K562 (cell line): ENCODE measurements around the gene NXF1. TPM values are rescaled to one million over a fixed set of nuclear protein-coding genes. Genes with fewer than 3 reads are reported as not detected.
A peak's percentile ranks its signal among the peaks of the same experiment; 100 is the strongest.

Experiments
- BCOR ChIP-seq: fragments of 450-650 bp; IDR thresholded peaks from 2 replicates; pipeline ENCODE4 v1.6.1; 2016
- HOXB6 ChIP-seq: fragments of 250-450 bp; sonication (Bioruptor Pico); IDR thresholded peaks from 2 replicates; pipeline ENCODE4 v1.5.1; 2022; ENCODE audit warnings: mild to moderate bottlenecking, borderline replicate concordance
- MEF2A ChIP-seq: IDR thresholded peaks from 2 replicates; pipeline ENCODE4 v1.6.1; 2011; ENCODE audit warnings: low read depth, mild to moderate bottlenecking, low read length, moderate library complexity; ENCODE audit not compliant: control insufficient read depth
- MXI1 ChIP-seq: IDR thresholded peaks from 2 replicates; pipeline ENCODE4 v1.6.1; 2011; ENCODE audit warnings: low read depth, mild to moderate bottlenecking, improper control_type of control experiment, low read length
- POLR2A ChIP-seq: fragments of 450-650 bp; conservative IDR thresholded peaks from 2 replicates; pipeline ENCODE4 v1.6.1; 2016
- POU5F1 ChIP-seq: fragments of 150-350 bp; IDR thresholded peaks from 2 replicates; pipeline ENCODE4 v1.6.1; 2014; ENCODE audit warnings: borderline replicate concordance, low read length, low read depth, mild to moderate bottlenecking; ENCODE audit not compliant: partially characterized antibody
- RBFOX2 ChIP-seq: fragments of 200-400 bp; formaldehyde crosslinking; IDR thresholded peaks from 2 replicates; pipeline ENCODE4 v1.6.1; 2017; ENCODE audit warnings: low read depth, mild to moderate bottlenecking, low read length, moderate library complexity
- RFX7 ChIP-seq: fragments of 250-450 bp; sonication (Bioruptor Pico); IDR thresholded peaks from 2 replicates; pipeline ENCODE4 v1.5.1; 2021; ENCODE audit warnings: mild to moderate bottlenecking
- TCFL5 ChIP-seq: fragments of 250-450 bp; sonication (Bioruptor Pico); conservative IDR thresholded peaks from 2 replicates; pipeline ENCODE4 v1.6.1; 2021; ENCODE audit warnings: mild to moderate bottlenecking, moderate library complexity, matching md5 sums
- U2AF1 ChIP-seq: fragments of 200-400 bp; formaldehyde crosslinking; optimal IDR thresholded peaks from 2 replicates; pipeline ENCODE3; 2017; ENCODE audit warnings: mild to moderate bottlenecking, low read depth, low read length, moderate library complexity
- ZBED1 ChIP-seq: IDR thresholded peaks from 2 replicates; pipeline ENCODE4 v1.6.1; 2014
- ZNF232 ChIP-seq: sonication (generic); formaldehyde crosslinking; IDR thresholded peaks from 2 replicates; pipeline ENCODE4 v1.8.0; 2022; ENCODE audit warnings: mild to moderate bottlenecking, missing genetic modification reagents
- ZNF3 ChIP-seq: fragments of 250-450 bp; sonication (Bioruptor Pico); IDR thresholded peaks from 2 replicates; pipeline ENCODE4 v1.5.0; 2021; ENCODE audit warnings: mild to moderate bottlenecking, moderate library complexity
- polyA plus RNA-seq, 8 experiments: library from polyadenylated mRNA; depleted of rRNA in 4 of 8; stranded (reverse) in 5 of 8; unstranded in 3 of 8; fragments of >200 nt; fragmentation: Nextera tagmentation in 2 of 8; fragmentation: Illumina TruSeq in 1 of 8; extraction: Ambion mirVana in 2 of 8; extraction: Trizol in 1 of 8; gene quantifications; 2 replicates each; pipeline versions ENCODE4 v1.2.1 to v1.2.3, GENCODE V29; 2011 to 2014; ENCODE audit warnings: inconsistent platforms in 1 of 8, missing spikeins in 1 of 8
- total RNA-seq, 7 experiments: library from RNA; depleted of rRNA in 6 of 7; stranded (reverse); fragments of >200 nt in 6 of 7; fragmentation: Illumina TruSeq in 2 of 7; extraction: Trizol in 2 of 7; gene quantifications; 2 replicates each; pipeline versions ENCODE4 v1.2.1 to v1.2.3, GENCODE V29; 2011 to 2021; ENCODE audit warnings: low replicate concordance in 1 of 7
- TF ChIP-seq, protein P1 (sequence below): fragments of 200-600 bp; sonication (generic); IDR thresholded peaks from one replicate; pipeline ENCODE4 v1.6.1; 2012; ENCODE audit warnings: mild to moderate bottlenecking, low read depth, low read length, inconsistent platforms
- TF ChIP-seq, protein P2 (sequence below): sonication (generic); formaldehyde crosslinking; IDR thresholded peaks from 2 replicates; pipeline ENCODE4 v1.8.0; 2022; ENCODE audit warnings: missing genetic modification reagents, mild to moderate bottlenecking, borderline replicate concordance

The NXF1 gene
- total and polyA plus RNA-seq, 9 of the 15 experiments (the other 6 are each of a cell fraction or from before 2014, with no cell fraction given) = 18.1 to 98.3 (median 35.8) TPM

DNA sequence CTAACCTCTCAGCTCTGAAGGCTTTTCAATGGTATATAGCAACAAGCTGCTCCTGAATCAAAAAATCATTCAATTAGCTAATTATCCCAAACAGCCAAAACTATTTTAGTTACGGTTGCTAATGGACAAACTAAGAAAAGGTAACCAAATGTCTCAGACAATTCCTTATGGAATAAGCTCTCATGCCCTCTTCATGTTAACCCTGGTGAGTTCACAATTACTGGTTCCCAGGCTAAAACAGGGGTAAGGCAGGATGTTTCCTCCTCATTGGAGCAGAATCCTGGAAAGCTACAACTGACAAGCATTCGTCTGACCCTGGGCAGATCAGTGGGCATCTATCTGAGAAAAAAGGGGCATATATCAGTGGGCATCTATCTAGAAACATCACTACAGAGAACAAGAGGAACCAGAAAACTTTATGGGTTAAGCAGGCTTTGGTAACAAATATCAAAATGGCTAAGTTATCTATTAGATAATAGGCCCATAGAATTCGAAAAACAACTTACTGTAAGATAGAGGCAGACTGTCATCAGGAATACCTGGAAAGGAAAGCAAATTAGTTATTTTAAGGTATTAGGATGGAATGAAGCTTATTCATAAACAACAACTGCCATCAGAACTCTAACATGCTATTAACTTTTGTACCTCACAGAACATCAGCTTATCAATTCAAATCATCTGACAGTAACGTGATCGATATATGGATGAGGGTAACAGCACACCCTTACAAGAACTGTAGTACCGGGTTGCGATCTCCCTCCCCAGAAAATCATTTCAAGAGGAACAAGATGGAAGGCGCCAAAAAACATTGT is 49.0 kb upstream of the NXF1 start (continued):
- TF ChIP-seq, protein P1, sequence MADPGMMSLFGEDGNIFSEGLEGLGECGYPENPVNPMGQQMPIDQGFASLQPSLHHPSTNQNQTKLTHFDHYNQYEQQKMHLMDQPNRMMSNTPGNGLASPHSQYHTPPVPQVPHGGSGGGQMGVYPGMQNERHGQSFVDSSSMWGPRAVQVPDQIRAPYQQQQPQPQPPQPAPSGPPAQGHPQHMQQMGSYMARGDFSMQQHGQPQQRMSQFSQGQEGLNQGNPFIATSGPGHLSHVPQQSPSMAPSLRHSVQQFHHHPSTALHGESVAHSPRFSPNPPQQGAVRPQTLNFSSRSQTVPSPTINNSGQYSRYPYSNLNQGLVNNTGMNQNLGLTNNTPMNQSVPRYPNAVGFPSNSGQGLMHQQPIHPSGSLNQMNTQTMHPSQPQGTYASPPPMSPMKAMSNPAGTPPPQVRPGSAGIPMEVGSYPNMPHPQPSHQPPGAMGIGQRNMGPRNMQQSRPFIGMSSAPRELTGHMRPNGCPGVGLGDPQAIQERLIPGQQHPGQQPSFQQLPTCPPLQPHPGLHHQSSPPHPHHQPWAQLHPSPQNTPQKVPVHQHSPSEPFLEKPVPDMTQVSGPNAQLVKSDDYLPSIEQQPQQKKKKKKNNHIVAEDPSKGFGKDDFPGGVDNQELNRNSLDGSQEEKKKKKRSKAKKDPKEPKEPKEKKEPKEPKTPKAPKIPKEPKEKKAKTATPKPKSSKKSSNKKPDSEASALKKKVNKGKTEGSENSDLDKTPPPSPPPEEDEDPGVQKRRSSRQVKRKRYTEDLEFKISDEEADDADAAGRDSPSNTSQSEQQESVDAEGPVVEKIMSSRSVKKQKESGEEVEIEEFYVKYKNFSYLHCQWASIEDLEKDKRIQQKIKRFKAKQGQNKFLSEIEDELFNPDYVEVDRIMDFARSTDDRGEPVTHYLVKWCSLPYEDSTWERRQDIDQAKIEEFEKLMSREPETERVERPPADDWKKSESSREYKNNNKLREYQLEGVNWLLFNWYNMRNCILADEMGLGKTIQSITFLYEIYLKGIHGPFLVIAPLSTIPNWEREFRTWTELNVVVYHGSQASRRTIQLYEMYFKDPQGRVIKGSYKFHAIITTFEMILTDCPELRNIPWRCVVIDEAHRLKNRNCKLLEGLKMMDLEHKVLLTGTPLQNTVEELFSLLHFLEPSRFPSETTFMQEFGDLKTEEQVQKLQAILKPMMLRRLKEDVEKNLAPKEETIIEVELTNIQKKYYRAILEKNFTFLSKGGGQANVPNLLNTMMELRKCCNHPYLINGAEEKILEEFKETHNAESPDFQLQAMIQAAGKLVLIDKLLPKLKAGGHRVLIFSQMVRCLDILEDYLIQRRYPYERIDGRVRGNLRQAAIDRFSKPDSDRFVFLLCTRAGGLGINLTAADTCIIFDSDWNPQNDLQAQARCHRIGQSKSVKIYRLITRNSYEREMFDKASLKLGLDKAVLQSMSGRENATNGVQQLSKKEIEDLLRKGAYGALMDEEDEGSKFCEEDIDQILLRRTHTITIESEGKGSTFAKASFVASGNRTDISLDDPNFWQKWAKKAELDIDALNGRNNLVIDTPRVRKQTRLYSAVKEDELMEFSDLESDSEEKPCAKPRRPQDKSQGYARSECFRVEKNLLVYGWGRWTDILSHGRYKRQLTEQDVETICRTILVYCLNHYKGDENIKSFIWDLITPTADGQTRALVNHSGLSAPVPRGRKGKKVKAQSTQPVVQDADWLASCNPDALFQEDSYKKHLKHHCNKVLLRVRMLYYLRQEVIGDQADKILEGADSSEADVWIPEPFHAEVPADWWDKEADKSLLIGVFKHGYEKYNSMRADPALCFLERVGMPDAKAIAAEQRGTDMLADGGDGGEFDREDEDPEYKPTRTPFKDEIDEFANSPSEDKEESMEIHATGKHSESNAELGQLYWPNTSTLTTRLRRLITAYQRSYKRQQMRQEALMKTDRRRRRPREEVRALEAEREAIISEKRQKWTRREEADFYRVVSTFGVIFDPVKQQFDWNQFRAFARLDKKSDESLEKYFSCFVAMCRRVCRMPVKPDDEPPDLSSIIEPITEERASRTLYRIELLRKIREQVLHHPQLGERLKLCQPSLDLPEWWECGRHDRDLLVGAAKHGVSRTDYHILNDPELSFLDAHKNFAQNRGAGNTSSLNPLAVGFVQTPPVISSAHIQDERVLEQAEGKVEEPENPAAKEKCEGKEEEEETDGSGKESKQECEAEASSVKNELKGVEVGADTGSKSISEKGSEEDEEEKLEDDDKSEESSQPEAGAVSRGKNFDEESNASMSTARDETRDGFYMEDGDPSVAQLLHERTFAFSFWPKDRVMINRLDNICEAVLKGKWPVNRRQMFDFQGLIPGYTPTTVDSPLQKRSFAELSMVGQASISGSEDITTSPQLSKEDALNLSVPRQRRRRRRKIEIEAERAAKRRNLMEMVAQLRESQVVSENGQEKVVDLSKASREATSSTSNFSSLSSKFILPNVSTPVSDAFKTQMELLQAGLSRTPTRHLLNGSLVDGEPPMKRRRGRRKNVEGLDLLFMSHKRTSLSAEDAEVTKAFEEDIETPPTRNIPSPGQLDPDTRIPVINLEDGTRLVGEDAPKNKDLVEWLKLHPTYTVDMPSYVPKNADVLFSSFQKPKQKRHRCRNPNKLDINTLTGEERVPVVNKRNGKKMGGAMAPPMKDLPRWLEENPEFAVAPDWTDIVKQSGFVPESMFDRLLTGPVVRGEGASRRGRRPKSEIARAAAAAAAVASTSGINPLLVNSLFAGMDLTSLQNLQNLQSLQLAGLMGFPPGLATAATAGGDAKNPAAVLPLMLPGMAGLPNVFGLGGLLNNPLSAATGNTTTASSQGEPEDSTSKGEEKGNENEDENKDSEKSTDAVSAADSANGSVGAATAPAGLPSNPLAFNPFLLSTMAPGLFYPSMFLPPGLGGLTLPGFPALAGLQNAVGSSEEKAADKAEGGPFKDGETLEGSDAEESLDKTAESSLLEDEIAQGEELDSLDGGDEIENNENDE = no peak
- TF ChIP-seq U2AF1 = peak; percentile 98
- TF ChIP-seq ZNF3 = no peak
- no peak for TF ChIP-seq HOXB6
- TF ChIP-seq, protein P2, sequence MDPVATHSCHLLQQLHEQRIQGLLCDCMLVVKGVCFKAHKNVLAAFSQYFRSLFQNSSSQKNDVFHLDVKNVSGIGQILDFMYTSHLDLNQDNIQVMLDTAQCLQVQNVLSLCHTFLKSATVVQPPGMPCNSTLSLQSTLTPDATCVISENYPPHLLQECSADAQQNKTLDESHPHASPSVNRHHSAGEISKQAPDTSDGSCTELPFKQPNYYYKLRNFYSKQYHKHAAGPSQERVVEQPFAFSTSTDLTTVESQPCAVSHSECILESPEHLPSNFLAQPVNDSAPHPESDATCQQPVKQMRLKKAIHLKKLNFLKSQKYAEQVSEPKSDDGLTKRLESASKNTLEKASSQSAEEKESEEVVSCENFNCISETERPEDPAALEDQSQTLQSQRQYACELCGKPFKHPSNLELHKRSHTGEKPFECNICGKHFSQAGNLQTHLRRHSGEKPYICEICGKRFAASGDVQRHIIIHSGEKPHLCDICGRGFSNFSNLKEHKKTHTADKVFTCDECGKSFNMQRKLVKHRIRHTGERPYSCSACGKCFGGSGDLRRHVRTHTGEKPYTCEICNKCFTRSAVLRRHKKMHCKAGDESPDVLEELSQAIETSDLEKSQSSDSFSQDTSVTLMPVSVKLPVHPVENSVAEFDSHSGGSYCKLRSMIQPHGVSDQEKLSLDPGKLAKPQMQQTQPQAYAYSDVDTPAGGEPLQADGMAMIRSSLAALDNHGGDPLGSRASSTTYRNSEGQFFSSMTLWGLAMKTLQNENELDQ (CRISPR knock-in tag) = no peak
- no peak for TF ChIP-seq BCOR
- no peak for TF ChIP-seq MEF2A
- TF ChIP-seq ZNF232 (CRISPR knock-in tag) = 0 out of 2 replicates have a peak, but pooled peaks have one; percentile 24
- TF ChIP-seq RFX7 (CRISPR knock-in tag) = no peak
- peak; percentile 3; the same call in 1 of the 2 replicates for TF ChIP-seq POLR2A
- no peak for TF ChIP-seq ZBED1
- peak; percentile 61; the same call in 1 of the 2 replicates for TF ChIP-seq MXI1
- TF ChIP-seq TCFL5 (CRISPR knock-in tag) = no peak
- TF ChIP-seq POU5F1 = no peak
- peak; percentile 58 for TF ChIP-seq RBFOX2
